IMR-90 (cell line): ENCODE data around the gene FAIM. TPM values are rescaled to one million over a fixed set of nuclear protein-coding genes. Genes with fewer than 3 reads are reported as not detected.
A peak's percentile ranks its signal among the peaks of the same experiment; 100 is the strongest.

Experiments
- ATAC-seq: fragments of 200-7000 bp; cut with Tn5 transposase; 2 replicates; pipeline ENCODE4 v1.9.1; 2020; ENCODE audit warnings: low read depth, mild to moderate bottlenecking, moderate library complexity
- BruUV-seq: library from RNA; stranded (reverse); fragments of 400-500 nt; replicated peaks from 2 replicates; lab custom pipeline; 2021; lab: Mats Ljungman, UMichigan
- CTCF ChIA-PET: fragments of 300-600 bp; formaldehyde crosslinking; extraction: SDS; loops from one replicate; lab custom pipeline; 2021; ENCODE audit warnings: antibody characterized with exemption; lab: Yijun Ruan, JAX
- POLR2A ChIA-PET: fragments of 300-600 bp; sonication (Branson Sonifier 250); formaldehyde crosslinking; loops from one replicate; lab custom pipeline; 2022; ENCODE audit warnings: antibody characterized with exemption; ENCODE audit not compliant: unreplicated experiment; lab: Charles Lee
- DNase-seq: peaks from one replicate; pipeline ENCODE4 v3.0.0; 2013
- H2AFZ ChIP-seq: replicated peaks from 2 replicates; pipeline ENCODE3; 2013; ENCODE audit warnings: low read length, mild to moderate bottlenecking; ENCODE audit not compliant: poor library complexity
- H2AK5ac ChIP-seq: 2 replicates; pipeline ENCODE4 v1.6.1; 2013; ENCODE audit warnings: low read depth, low read length, inconsistent platforms
- H2AK9ac ChIP-seq: replicated peaks from 2 replicates; pipeline ENCODE3; 2013; ENCODE audit warnings: mild to moderate bottlenecking, low read depth, low read length, moderate library complexity; ENCODE audit not compliant: poor library complexity
- H2BK120ac ChIP-seq: 2 replicates; pipeline ENCODE4 v1.6.1; 2013; ENCODE audit warnings: low read depth, low read length, inconsistent platforms
- H2BK15ac ChIP-seq: 3 replicates; pipeline ENCODE4 v1.6.1; 2013; ENCODE audit warnings: low read depth, low read length, inconsistent platforms
- H2BK20ac ChIP-seq: 2 replicates; pipeline ENCODE4 v1.6.1; 2013; ENCODE audit warnings: low read depth, mild to moderate bottlenecking, inconsistent platforms, low read length, moderate library complexity
- H2BK5ac ChIP-seq: 2 replicates; pipeline ENCODE4 v1.6.1; 2013; ENCODE audit warnings: mild to moderate bottlenecking, low read depth, low read length, inconsistent platforms; ENCODE audit not compliant: poor library complexity, severe bottlenecking
- H3K14ac ChIP-seq: replicated peaks from 2 replicates; pipeline ENCODE4 v1.6.1; 2013; ENCODE audit warnings: low read depth, low read length, inconsistent platforms
- H3K18ac ChIP-seq: 2 replicates; pipeline ENCODE4 v1.6.1; 2013; ENCODE audit warnings: low read depth, low read length, control low read depth
- H3K23ac ChIP-seq: 2 replicates; pipeline ENCODE4 v1.6.1; 2013; ENCODE audit warnings: low read depth, low read length, inconsistent platforms
- H3K27ac ChIP-seq: 2 replicates; pipeline ENCODE4 v1.5.1; 2013; ENCODE audit warnings: mild to moderate bottlenecking, control low read depth, low read length; ENCODE audit not compliant: insufficient read depth
- H3K27me3 ChIP-seq: 2 replicates; pipeline ENCODE4 v1.6.1; 2013; ENCODE audit warnings: low read length; ENCODE audit not compliant: control insufficient read depth, insufficient read depth
- H3K36me3 ChIP-seq: 2 replicates; pipeline ENCODE4 v1.6.1; 2013; ENCODE audit warnings: low read length, mixed read lengths; ENCODE audit not compliant: control insufficient read depth, insufficient read depth
- H3K4ac ChIP-seq: 2 replicates; pipeline ENCODE4 v1.6.1; 2013; ENCODE audit warnings: low read depth, low read length, inconsistent platforms
- H3K4me1 ChIP-seq: 2 replicates; pipeline ENCODE4 v1.6.1; 2013; ENCODE audit warnings: low read length, mixed read lengths; ENCODE audit not compliant: control insufficient read depth, insufficient read depth
- H3K4me2 ChIP-seq: 2 replicates; pipeline ENCODE4 v1.6.1; 2013; ENCODE audit warnings: low read depth, mild to moderate bottlenecking, control low read depth, low read length, moderate library complexity
- H3K4me3 ChIP-seq: 2 replicates; pipeline ENCODE4 v1.5.1; 2013; ENCODE audit warnings: low read depth, mild to moderate bottlenecking, control low read depth, low read length, moderate library complexity; ENCODE audit not compliant: insufficient read depth
- H3K56ac ChIP-seq: 2 replicates; pipeline ENCODE4 v1.6.1; 2013; ENCODE audit warnings: low read length, inconsistent platforms; ENCODE audit not compliant: insufficient read depth; ENCODE audit errors: extremely low read depth
- H3K79me1 ChIP-seq, 2 experiments: 2 replicates each; pipeline ENCODE4 v1.6.1; 2013; ENCODE audit warnings: low read length in 2 of 2, inconsistent platforms in 1 of 2, low read depth in 1 of 2
- H3K9ac ChIP-seq: 2 replicates; pipeline ENCODE4 v1.6.1; 2013; ENCODE audit warnings: low read depth, low read length, control low read depth
- H3K9me1 ChIP-seq: 2 replicates; pipeline ENCODE4 v1.6.1; 2013; ENCODE audit warnings: low read length, inconsistent platforms; ENCODE audit not compliant: insufficient read depth
- H3K9me3 ChIP-seq: 2 replicates; pipeline ENCODE4 v1.6.1; 2013; ENCODE audit warnings: low read length; ENCODE audit not compliant: control insufficient read depth, insufficient read depth
- H4K20me1 ChIP-seq: 2 replicates; pipeline ENCODE4 v1.6.1; 2013; ENCODE audit warnings: low read length, inconsistent platforms; ENCODE audit not compliant: insufficient read depth
- H4K5ac ChIP-seq: 2 replicates; pipeline ENCODE4 v1.6.1; 2013; ENCODE audit warnings: mild to moderate bottlenecking, low read depth, low read length, control low read depth
- H4K8ac ChIP-seq, 2 experiments: 2 replicates each; pipeline ENCODE4 v1.6.1; 2013; ENCODE audit warnings: low read depth in 2 of 2, low read length in 2 of 2, control low read depth in 1 of 2, inconsistent platforms in 1 of 2
- H4K91ac ChIP-seq: 2 replicates; pipeline ENCODE4 v1.6.1; 2013; ENCODE audit warnings: low read depth, low read length, inconsistent platforms; ENCODE audit not compliant: insufficient read depth
- BHLHE40 ChIP-seq: fragments of 150-350 bp; IDR thresholded peaks from 2 replicates; pipeline ENCODE4 v1.6.1; 2016; ENCODE audit warnings: mild to moderate bottlenecking, low read depth, low read length
- CEBPB ChIP-seq: IDR thresholded peaks from 2 replicates; pipeline ENCODE4 v1.6.1; 2012; ENCODE audit warnings: low read depth, low read length, improper control_type of control experiment
- CHD1 ChIP-seq: IDR thresholded peaks from 2 replicates; pipeline ENCODE4 v1.6.1; 2012; ENCODE audit warnings: low read depth, low read length, improper control_type of control experiment
- FOS ChIP-seq: fragments of 150-350 bp; IDR thresholded peaks from 2 replicates; pipeline ENCODE4 v1.6.1; 2016; ENCODE audit warnings: low read depth, low read length
- MAFK ChIP-seq: IDR thresholded peaks from 2 replicates; pipeline ENCODE4 v1.6.1; 2012; ENCODE audit warnings: low read depth, low read length, improper control_type of control experiment
- MAZ ChIP-seq: IDR thresholded peaks from 2 replicates; pipeline ENCODE4 v1.6.1; 2012; ENCODE audit warnings: low read depth, mild to moderate bottlenecking, low read length, improper control_type of control experiment, moderate library complexity, borderline replicate concordance
- MXI1 ChIP-seq: IDR thresholded peaks from 2 replicates; pipeline ENCODE4 v1.6.1; 2012; ENCODE audit warnings: low read depth, mild to moderate bottlenecking, low read length, moderate library complexity, borderline replicate concordance
- NFE2L2 ChIP-seq: fragments of 150-350 bp; IDR thresholded peaks from 2 replicates; pipeline ENCODE4 v1.6.1; 2016; ENCODE audit warnings: low read depth, mild to moderate bottlenecking, low read length
- POLR2A ChIP-seq: IDR thresholded peaks from 2 replicates; pipeline ENCODE4 v1.6.1; 2012; ENCODE audit warnings: mild to moderate bottlenecking, low read depth, low read length
- RAD21 ChIP-seq: IDR thresholded peaks from 2 replicates; pipeline ENCODE4 v1.6.1; 2012; ENCODE audit warnings: low read length, improper control_type of control experiment
- RCOR1 ChIP-seq: IDR thresholded peaks from 2 replicates; pipeline ENCODE4 v1.6.1; 2012; ENCODE audit warnings: mild to moderate bottlenecking, low read length, improper control_type of control experiment; ENCODE audit not compliant: insufficient replicate concordance
- RFX5 ChIP-seq: IDR thresholded peaks from 2 replicates; pipeline ENCODE4 v1.8.0; 2012; ENCODE audit warnings: low read depth, mild to moderate bottlenecking, low read length, moderate library complexity
- SMC3 ChIP-seq: fragments of 150-350 bp; IDR thresholded peaks from 2 replicates; pipeline ENCODE4 v1.6.1; 2016; ENCODE audit warnings: low read depth, mild to moderate bottlenecking, antibody characterized with exemption, low read length, moderate library complexity
- WGBS, 2 experiments: methylation state at CpG; one replicate each; pipeline versions ENCODE4 v1.1.5 to v1.1.7; 2013; ENCODE audit warnings: missing lambda C conversion rate in 2 of 2; ENCODE audit not compliant: insufficient read length in 1 of 2; ENCODE audit errors: extremely low coverage in 2 of 2; 5-methylcytosine and 5-hydroxymethylcytosine counted together
- dilution Hi-C: fragments of 300-500 bp; cut with HindIII; formaldehyde crosslinking; loops from one replicate; pipeline ENCODE4 v1.14.3; 2018; ENCODE audit warnings: low sequenced_read_pairs; ENCODE audit not compliant: unreplicated experiment
- in situ Hi-C: fragments of 300-500 bp; cut with MboI; formaldehyde crosslinking; loops from 3 replicates; pipeline ENCODE4 v1.14.3; 2019; ENCODE audit warnings: low sequenced_read_pairs, inconsistent platforms, mixed read lengths
- intact Hi-C: fragments of 100-400 bp; cut with micrococcal nuclease; formaldehyde crosslinking; loops from 2 replicates; pipeline ENCODE4 v1.10.0; 2022
- polyA plus RNA-seq, 3 experiments: library from polyadenylated mRNA; depleted of rRNA; stranded (reverse); fragments of >200 nt; gene quantifications; 2 replicates each; pipeline ENCODE4 v1.2.3, GENCODE V29; 2012; ENCODE audit warnings: low replicate concordance in 1 of 3
- total RNA-seq: library from RNA; depleted of rRNA; stranded (reverse); fragments of >200 nt; gene quantifications from 2 replicates; pipeline ENCODE4 v1.2.3, GENCODE V29; 2012
- TF ChIP-seq, protein P1 (sequence below): fragments of 150-350 bp; IDR thresholded peaks from 2 replicates; pipeline ENCODE4 v1.6.1; 2016; ENCODE audit warnings: low read depth, mild to moderate bottlenecking, low read length, moderate library complexity, borderline replicate concordance
- TF ChIP-seq, protein P2 (sequence below): fragments of 150-350 bp; IDR thresholded peaks from 2 replicates; pipeline ENCODE4 v1.6.1; 2017; ENCODE audit warnings: mild to moderate bottlenecking, antibody characterized with exemption, low read length, low read depth
- TF ChIP-seq, protein P3 (sequence below): conservative IDR thresholded peaks from 2 replicates; pipeline ENCODE4 v1.5.1; 2012; ENCODE audit warnings: mild to moderate bottlenecking, low read depth, low read length, improper control_type of control experiment

Gene FAIM
- total and polyA plus RNA-seq, 2 of the 4 experiments (the other 2 are of a cell fraction) = 2.5 to 3.4 TPM

DNA sequence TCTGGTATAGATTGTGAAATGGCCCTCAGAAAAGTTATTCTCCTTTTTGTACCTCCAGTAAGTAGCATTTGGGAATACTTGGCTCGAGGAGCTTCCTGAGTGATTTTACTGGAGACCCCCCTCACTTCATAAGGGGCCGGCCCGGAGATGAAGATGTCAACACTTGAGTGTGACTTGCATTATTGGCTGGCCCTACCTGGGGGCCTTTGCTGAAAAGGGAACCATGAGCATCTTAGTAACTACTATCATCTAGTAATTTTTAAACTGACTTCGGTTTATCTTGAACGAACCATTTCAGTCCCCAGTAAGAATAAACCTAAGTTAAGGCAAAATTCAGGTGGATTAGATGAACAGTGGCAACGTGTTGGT lies 1.3 kb downstream of the FAIM start:
- CTCF ChIA-PET = no interaction called here

More for the DNA sequence above, 1.3 kb downstream of the FAIM start:
- no peak overlapping the region for H2AFZ ChIP-seq
- peak overlapping the region in 1 of 2 experiments; percentile 93; a peak in 3 of 4 replicates for H4K8ac ChIP-seq
- no peak overlapping the region for H3K56ac ChIP-seq
- H3K9ac ChIP-seq = no peak overlapping the region
- no CpG with 5 or more reads among the region's 6 CpGs for WGBS, 2 experiments
- in situ Hi-C loops (no loop called here), dilution Hi-C loops (no loop called here), intact Hi-C loops (loop anchor here (5.0 kb wide), 1 partner anchor 82 kb away; no protein-coding TSS in a partner anchor)
- no peak overlapping the region for H3K27ac ChIP-seq
- H2BK120ac ChIP-seq = no peak overlapping the region
- no peaks in the 10 kb centered on the region for H3K9me3 ChIP-seq
- no peak overlapping the region for H2AK9ac ChIP-seq
- no peak overlapping the region for H2BK5ac ChIP-seq
- no peak overlapping the region for H2BK20ac ChIP-seq
- H3K36me3 ChIP-seq = no peaks in the 10 kb centered on the region
- TF ChIP-seq, protein P1, sequence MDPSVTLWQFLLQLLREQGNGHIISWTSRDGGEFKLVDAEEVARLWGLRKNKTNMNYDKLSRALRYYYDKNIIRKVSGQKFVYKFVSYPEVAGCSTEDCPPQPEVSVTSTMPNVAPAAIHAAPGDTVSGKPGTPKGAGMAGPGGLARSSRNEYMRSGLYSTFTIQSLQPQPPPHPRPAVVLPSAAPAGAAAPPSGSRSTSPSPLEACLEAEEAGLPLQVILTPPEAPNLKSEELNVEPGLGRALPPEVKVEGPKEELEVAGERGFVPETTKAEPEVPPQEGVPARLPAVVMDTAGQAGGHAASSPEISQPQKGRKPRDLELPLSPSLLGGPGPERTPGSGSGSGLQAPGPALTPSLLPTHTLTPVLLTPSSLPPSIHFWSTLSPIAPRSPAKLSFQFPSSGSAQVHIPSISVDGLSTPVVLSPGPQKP = no peak
- no peak for TF ChIP-seq BHLHE40
- TF ChIP-seq RCOR1 = no peak
- TF ChIP-seq CEBPB = no peak
- no peak for TF ChIP-seq NFE2L2
- TF ChIP-seq, protein P2, sequence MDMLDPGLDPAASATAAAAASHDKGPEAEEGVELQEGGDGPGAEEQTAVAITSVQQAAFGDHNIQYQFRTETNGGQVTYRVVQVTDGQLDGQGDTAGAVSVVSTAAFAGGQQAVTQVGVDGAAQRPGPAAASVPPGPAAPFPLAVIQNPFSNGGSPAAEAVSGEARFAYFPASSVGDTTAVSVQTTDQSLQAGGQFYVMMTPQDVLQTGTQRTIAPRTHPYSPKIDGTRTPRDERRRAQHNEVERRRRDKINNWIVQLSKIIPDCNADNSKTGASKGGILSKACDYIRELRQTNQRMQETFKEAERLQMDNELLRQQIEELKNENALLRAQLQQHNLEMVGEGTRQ = no peak
- no peak for TF ChIP-seq SMC3
- TF ChIP-seq RFX5 = no peak
- TF ChIP-seq FOS = no peak
- no peak for TF ChIP-seq MXI1
- TF ChIP-seq, protein P3, sequence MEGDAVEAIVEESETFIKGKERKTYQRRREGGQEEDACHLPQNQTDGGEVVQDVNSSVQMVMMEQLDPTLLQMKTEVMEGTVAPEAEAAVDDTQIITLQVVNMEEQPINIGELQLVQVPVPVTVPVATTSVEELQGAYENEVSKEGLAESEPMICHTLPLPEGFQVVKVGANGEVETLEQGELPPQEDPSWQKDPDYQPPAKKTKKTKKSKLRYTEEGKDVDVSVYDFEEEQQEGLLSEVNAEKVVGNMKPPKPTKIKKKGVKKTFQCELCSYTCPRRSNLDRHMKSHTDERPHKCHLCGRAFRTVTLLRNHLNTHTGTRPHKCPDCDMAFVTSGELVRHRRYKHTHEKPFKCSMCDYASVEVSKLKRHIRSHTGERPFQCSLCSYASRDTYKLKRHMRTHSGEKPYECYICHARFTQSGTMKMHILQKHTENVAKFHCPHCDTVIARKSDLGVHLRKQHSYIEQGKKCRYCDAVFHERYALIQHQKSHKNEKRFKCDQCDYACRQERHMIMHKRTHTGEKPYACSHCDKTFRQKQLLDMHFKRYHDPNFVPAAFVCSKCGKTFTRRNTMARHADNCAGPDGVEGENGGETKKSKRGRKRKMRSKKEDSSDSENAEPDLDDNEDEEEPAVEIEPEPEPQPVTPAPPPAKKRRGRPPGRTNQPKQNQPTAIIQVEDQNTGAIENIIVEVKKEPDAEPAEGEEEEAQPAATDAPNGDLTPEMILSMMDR = no peak
- TF ChIP-seq POLR2A = no peak
- no peak for TF ChIP-seq CHD1
- no peak for TF ChIP-seq MAZ
- no peak for TF ChIP-seq RAD21
- no peak for TF ChIP-seq MAFK
- H3K23ac ChIP-seq = peak overlapping the region; percentile 85; the same call in 1 of the 2 replicates
- no peak overlapping the region for H4K91ac ChIP-seq
- peak overlapping the region; percentile 91 for H3K4me2 ChIP-seq
- POLR2A ChIA-PET = no interaction called here
- ATAC-seq (no peak), DNase-seq (no peak)
- H2AK5ac ChIP-seq = no peak overlapping the region
- H4K5ac ChIP-seq = peak overlapping the region; percentile 91; the same call in 1 of the 2 replicates
- H3K27me3 ChIP-seq = no peaks in the 10 kb centered on the region
- no peak overlapping the region for H3K4me3 ChIP-seq
- H2BK15ac ChIP-seq = no peak overlapping the region
- no TSS peak for BruUV-seq
- no peak overlapping the region for H3K14ac ChIP-seq
- peaks cover 5% of the 10 kb centered on the region for H3K4me1 ChIP-seq
- H3K79me1 ChIP-seq = peaks cover 0 to 17% of the 10 kb centered on the region in 2 experiments; a peak in 3 of 4 replicates
- no peak overlapping the region for H3K4ac ChIP-seq
- H3K18ac ChIP-seq = no peak overlapping the region
- H4K20me1 ChIP-seq = no peaks in the 10 kb centered on the region
- H3K9me1 ChIP-seq = 0 out of 2 replicates have a peak, but pooled peaks cover 7% of the 10 kb centered on the region
